ENCODE data around the gene DBP.

The DBP gene

DNA sequence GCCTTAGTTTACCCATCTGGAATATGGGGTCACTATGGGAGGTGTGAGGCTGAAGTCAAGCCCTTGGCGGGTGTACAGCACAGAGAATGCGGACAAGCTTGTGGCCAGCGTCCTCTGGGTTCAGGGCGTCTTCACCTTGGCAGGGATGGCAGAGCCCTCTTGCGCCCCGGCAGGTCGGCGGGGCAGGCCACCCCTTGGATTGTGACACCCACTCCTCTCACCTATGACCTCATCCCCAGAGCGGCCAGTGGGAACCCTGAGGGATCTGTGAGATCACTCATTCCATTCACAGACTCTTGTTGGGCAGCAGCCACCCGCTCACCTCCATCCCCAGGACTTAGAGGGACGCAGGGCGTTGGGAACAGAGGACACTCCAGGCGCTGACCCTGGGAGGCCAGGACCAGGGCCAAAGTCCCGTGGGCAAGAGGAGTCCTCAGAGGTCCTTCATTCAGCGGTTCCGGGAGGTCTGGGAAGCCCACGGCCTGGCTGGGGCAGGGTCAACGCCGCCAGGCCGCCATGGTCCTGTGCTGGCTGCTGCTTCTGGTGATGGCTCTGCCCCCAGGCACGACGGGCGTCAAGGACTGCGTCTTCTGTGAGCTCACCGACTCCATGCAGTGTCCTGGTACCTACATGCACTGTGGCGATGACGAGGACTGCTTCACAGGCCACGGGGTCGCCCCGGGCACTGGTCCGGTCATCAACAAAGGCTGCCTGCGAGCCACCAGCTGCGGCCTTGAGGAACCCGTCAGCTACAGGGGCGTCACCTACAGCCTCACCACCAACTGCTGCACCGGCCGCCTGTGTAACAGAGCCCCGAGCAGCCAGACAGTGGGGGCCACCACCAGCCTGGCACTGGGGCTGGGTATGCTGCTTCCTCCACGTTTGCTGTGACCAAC, 30.5 kb downstream of the DBP start, which contains the start of gene SPACA4:
SPACA4 (plus strand) TSS at position 280 of the 896 bp plus-strand sequence; CDS start at position 517, 237 bp downstream.
- DNase-seq: no peak

- no peak for DNase-seq
Measured at GRCh38 chr19:48603850-48604249, 33.3 kb downstream of the DBP start.

DNA sequence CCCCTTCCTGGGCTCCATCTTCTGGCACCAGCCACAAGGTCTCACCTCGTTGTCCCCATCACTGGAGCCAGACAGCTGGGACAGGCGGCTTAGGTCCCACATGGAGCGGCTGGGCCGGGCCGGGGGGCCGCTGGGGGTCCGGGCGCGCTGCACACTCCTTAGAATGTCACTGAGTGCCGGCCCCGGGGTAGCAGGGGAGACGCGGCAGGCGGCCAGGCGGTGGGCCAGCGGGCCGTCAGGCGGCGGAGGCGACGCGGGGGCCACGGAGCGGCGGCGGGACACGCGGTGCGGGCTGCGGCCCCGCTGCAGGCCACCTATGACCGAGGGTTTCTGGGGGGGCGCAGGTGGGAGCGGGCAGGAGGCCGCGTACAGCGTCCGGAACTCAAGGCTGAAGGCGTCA, 33.7 kb downstream of the DBP start:
- DNase-seq: no peak

DNA sequence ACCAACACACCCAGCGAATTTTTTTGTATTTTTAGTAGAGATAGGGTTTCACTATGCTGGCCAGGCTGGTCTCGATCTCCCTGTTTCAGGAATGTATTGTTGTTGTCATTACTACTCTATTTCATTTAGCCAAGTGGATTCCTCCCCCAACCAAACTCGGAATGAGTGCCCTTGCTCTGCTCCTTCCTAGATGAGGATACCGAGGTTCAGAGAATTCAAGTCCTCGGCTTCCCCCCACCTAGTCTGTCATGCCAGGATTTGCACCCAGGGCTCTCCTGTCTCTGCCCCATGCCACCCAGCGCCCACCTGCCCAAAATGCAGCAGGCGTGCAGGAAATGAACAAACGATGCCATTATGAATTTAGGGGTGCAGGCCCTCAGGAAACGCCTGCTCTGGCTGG, 34.2 kb downstream of the DBP start:
- DNase-seq: no peak

DNA sequence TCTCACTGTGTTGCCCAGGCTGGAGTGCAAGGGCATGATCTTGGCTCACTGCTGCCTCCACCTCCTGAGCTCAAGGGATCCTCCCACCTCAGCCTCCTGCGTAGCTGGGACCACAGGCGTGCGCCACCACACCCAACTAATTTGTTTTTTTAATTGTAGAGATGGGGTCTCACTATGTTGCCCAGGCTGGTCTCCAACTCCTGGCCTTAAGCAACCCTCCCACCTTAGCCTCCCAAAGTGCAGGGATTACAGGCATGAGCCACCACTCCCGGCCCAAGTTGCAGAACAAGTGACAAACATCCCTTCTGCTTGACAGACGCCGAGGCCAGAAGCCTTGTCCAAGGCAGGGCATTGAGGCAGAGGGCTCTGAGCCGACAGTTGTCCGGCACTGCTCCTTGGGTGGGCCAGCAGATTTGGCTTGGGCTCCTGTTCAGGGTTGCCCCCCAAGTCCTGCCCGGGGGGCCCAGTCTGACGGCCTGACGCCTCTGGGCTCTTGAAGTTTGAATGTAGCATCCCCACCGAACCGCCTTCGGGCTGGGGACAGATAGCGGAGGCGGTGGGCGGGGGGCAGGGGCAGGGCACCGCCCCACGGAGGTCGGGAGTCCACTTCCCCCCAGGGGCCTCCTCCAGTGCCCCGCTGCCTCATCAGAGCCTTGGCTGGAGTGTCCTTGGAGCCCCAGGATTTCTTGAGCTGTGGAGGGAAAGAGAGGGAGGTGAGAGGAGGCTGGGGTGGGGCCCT, 36.3 kb downstream of the DBP start:
- DNase-seq: no peak

- DNase-seq: no peak
Measured at GRCh38 chr19:48598996-48599700, 38.0 kb downstream of the DBP start.

DNA sequence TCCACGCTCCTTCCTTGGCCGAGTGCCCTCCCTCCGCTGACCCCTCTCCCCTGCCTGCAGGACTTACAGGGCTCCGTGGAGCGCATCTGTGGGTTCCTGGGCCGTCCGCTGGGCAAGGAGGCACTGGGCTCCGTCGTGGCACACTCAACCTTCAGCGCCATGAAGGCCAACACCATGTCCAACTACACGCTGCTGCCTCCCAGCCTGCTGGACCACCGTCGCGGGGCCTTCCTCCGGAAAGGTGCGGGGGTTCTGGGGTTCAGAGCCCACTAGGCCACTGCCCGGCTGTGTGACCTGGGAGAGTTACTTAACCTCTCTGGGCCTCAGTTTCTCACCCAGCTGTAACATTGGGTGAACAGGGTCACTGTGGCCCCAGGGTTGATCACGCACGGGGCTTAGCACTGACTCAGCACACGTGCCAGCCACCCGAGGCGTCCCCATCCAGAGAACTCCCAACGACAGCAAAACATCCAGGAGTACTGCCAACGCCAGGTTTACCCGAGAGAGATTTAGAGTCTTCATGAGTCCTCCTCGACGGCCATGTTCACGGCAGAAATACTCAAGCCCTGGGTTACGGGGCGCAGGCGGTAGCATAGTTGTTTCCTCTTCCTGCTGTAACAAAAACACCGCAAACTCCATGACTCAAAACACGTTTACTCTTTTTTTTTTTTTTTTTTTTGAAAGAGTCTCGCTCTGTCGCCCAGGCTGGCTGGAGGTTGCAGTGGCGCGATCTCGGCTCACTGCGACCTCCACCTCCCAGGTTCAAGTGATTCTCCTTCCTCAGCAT, 40.3 kb downstream of the DBP start:
- peak; percentile 51 for DNase-seq

DNA sequence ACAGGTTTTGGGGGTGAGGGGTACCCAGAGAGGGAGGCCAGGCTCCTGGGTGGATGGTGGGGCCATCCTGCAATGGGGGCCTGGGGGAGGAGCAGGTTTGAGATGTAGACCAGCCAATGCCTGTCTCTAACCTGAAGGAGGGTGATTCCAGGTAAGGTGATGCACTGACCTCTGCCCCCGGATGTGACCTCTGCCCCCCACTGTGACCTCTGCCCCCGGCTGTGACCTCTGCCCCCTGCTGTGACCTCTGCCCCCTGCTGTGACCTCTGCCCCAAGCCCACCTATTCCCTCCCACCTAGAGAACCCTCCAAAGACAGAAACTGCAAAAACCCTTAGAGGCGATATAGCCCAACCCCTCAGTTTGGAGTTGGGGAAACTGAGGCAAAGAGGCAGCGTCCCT, 40.9 kb downstream of the DBP start:
- DNase-seq: no peak

GRCh38 chr19:48595833-48596232, 41.3 kb downstream of the DBP start:
- no peak for DNase-seq

- DNase-seq: no peak
Measured at GRCh38 chr19:48595171-48595570, 42.0 kb downstream of the DBP start.

- no peak for DNase-seq
Measured at GRCh38 chr19:48591021-48591420, 46.2 kb downstream of the DBP start.

DNA sequence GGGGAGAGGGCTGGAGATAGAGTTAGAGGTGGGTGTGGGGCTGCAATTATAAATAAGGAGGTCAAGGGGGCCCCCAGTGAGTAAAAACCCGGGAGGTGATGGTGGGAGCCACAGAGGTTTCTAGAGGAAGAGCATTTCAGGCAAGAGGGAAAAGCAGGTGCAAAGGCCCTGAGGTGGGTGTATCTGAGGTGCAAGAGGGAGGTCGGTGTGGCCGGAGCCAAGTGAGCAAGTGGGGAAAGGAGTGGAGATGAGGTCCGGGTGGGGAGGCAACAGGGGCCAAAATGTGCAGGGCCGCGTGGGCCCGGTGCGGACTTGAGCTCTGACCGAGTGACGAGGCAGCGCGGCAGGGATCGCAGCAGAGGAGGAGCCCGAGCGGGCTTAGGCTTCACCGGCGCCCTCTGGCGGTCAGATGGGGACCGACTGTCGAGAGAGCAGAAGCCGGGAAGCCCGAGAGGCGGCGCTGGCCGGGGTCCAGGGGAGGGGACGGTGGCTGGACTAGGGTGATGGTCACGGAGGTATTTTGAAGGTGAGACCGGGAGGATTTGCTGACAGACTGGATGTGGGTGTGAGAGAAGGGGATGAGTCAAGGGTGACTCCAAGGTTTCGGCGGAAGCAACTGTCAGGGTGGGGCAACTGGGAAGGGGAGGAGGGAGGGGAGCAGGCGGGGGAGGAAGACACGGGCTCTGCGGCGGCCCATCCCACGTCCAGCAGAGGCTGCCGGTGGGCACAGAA, 48.3 kb downstream of the DBP start:
- peak; percentile 87 for DNase-seq

- no peak for DNase-seq
Measured at GRCh38 chr19:48587387-48587786, 49.8 kb downstream of the DBP start.

- DNase-seq: no peak
Measured at GRCh38 chr19:48582168-48582567, 55.0 kb downstream of the DBP start.

Measured in stimulated activated CD4-positive, alpha-beta T cell treated with anti-CD3 and anti-CD28 coated beads, Interleukin-4, amount 100 ng/mL, for 24 hours (primary cell).